DND-41 (cell line): ENCODE results near the gene CFAP157.

Experiments used
- EZH2 ChIP-seq: IDR thresholded peaks from 3 replicates; pipeline ENCODE4 v1.6.1; 2012; ENCODE audit warnings: borderline replicate concordance, low read depth, mild to moderate bottlenecking, moderate library complexity, low read length, inconsistent platforms; ENCODE audit not compliant: severe bottlenecking
- TF ChIP-seq, protein P1 (sequence below): IDR thresholded peaks from 2 replicates; pipeline ENCODE4 v1.5.1; 2012; ENCODE audit warnings: borderline replicate concordance, low read length, moderate library complexity, mild to moderate bottlenecking; ENCODE audit not compliant: poor library complexity, severe bottlenecking; ENCODE audit errors: extremely low read depth

DNA sequence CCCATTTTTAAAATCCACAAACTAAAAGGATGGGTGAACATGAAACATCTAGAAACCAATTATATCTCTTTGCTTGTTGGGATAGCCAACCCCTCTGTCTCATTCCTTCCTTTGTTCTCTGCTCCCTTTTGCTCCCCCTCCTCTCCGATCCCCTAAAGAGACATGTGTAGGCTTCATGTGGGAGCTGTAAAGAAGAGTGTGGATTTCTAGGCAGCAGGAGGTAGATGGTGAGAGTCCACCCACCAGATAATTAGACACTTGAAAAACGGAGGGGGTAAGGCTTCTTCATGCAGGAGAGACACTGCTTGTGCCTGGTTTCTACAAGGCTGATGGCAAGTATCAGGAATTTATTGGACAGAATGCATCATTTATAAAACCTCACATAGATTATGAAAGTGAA, 27.3 kb upstream of the CFAP157 start:
- TF ChIP-seq, protein P1, sequence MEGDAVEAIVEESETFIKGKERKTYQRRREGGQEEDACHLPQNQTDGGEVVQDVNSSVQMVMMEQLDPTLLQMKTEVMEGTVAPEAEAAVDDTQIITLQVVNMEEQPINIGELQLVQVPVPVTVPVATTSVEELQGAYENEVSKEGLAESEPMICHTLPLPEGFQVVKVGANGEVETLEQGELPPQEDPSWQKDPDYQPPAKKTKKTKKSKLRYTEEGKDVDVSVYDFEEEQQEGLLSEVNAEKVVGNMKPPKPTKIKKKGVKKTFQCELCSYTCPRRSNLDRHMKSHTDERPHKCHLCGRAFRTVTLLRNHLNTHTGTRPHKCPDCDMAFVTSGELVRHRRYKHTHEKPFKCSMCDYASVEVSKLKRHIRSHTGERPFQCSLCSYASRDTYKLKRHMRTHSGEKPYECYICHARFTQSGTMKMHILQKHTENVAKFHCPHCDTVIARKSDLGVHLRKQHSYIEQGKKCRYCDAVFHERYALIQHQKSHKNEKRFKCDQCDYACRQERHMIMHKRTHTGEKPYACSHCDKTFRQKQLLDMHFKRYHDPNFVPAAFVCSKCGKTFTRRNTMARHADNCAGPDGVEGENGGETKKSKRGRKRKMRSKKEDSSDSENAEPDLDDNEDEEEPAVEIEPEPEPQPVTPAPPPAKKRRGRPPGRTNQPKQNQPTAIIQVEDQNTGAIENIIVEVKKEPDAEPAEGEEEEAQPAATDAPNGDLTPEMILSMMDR, result no peak
- TF ChIP-seq EZH2, result no peak
